ENCODE results near the gene INMT.

The INMT gene

DNA sequence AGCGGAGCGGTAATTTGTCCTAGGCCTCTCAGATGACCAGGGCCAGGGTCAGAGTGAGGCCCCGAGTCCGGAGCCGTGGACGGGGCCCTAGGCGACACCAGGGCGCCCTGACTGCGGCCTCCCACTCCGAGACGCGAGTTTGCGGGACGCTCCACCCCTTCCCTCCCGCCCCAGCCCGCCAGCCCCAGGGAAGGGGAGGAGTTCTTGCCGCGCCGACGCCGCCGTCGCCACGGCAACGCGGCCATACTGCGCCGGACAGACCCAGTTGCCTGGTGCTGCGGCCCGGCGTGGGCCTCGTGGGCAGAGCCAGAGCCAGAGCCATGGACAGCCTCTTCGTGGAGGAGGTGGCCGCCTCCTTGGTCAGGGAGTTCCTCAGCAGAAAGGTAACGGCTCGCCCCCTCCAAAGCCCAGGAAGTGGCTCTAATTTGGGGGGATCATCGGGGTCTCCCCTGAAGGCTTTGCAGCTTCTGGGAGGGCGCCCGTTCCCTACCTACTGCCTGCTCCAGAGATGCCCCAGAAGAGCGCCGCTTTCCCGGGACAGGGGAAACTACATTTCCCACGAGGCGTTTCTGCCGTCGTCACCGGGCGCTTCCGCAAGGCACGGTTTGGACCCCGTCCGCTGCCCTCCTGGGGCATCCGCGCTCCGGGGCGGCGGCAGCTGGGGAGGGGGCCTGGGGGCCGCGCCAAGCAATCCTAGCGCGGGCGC is 19.4 kb downstream of the INMT start, which contains the start of gene MINDY4:
MINDY4 (plus strand) TSS at position 244 of the 706 bp plus-strand sequence; CDS start at position 321, 77 bp downstream.
- Histone ChIP-seq H3K36me3 (replicated peaks in 1 of 2; ENCODE audit: control insufficient read depth in 2 of 2, insufficient read depth in 2 of 2, low read length in 2 of 2) (no peaks in the 10 kb centered on the region), H3K14ac (ENCODE audit: low read length) (no peak within 1 kb of the TSS), H3K9me3 (replicated peaks in 1 of 2; ENCODE audit: control insufficient read depth in 2 of 2, insufficient read depth in 1 of 2, low read depth in 1 of 2, low read length in 2 of 2) (no peaks in the 10 kb centered on the region), H2BK12ac (ENCODE audit: low read length) (no peak within 1 kb of the TSS), H3K4ac (ENCODE audit: low read length) (no peak within 1 kb of the TSS), H2AFZ (ENCODE audit: low read length) (peak within 1 kb of the TSS; percentile 99), H3K4me2 (ENCODE audit: insufficient read depth, low read length, poor library complexity, severe bottlenecking) (peak within 1 kb of the TSS; percentile 80), H3K27ac (replicated peaks; ENCODE audit: low read length) (peak within 1 kb of the TSS; percentile 62), H2AK5ac (ENCODE audit: low read depth, low read length) (peak within 1 kb of the TSS; percentile 29), H3K4me1 (ENCODE audit: control insufficient read depth in 2 of 2, insufficient read depth in 1 of 2, low read depth in 1 of 2, low read length in 2 of 2) (peaks cover 0 to 7% of the 10 kb centered on the region in 2 donors), H4K91ac (ENCODE audit: low read depth, low read length, poor library complexity) (no peak within 1 kb of the TSS), H2BK120ac (ENCODE audit: low read depth, low read length) (peak within 1 kb of the TSS; percentile 16), H3K18ac (ENCODE audit: low read length) (peak within 1 kb of the TSS; percentile 95), H2BK15ac (ENCODE audit: low read length) (peak within 1 kb of the TSS; percentile 95), H3K27me3 (ENCODE audit: control insufficient read depth in 3 of 3, insufficient read depth in 3 of 3, low read depth in 1 of 3, low read length in 3 of 3) (peaks cover 0 to 7% (median 0%) of the 10 kb centered on the region in 3 experiments), H3K23ac (ENCODE audit: low read depth, low read length, poor library complexity) (peak within 1 kb of the TSS; percentile 9), H3K4me3 (ENCODE audit: low read length in 2 of 2) (peak within 1 kb of the TSS; percentile 60 to 88), H4K8ac (ENCODE audit: low read depth, low read length) (no peak within 1 kb of the TSS), H2BK5ac (ENCODE audit: low read length) (peak within 1 kb of the TSS; percentile 66), H3K79me1 (ENCODE audit: low read depth, low read length) (no peaks in the 10 kb centered on the region), H3K9ac (ENCODE audit: low read depth, low read length, poor library complexity) (peak within 1 kb of the TSS; percentile 87)
- no CpG with 5 or more reads among the region's 62 CpGs for WGBS, 2 donors (ENCODE audit: extremely low coverage in 2 of 2, insufficient read length in 2 of 2, insufficient replicate concordance in 1 of 2)
- DNase-seq (ENCODE audit: low spot score) = peak; percentile 79

DNA sequence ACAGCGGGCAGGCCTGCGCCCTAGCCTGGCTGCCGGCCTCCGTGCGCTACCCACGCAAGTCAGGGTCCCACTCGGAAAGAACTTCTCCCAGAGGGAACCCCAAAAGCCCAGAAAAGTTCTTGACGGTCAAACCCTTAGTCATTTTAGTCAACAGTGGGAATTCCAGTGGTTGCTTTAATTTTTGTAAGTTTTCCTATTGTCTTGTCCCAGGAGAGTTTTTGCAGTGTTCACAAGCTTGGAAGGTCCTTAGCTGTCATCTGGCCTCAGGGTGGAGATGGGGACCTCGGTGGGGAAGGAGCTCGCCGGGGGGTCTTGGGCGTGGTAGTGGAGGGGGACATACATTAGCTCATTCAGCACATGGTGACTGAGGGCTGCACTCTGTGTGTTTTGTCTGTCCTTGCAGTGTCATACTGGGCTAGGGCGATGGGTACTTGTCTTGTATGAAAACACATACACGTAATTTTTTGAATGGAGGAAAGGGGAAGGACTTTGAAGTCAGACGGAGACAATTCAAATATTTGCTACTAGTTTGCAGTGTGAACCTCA is 20.0 kb downstream of the INMT start:
- H2BK5ac ChIP-seq (ENCODE audit: low read length) = peak overlapping the region; percentile 66
- H2BK12ac ChIP-seq (ENCODE audit: low read length) = no peak overlapping the region
- H3K27ac ChIP-seq (replicated peaks; ENCODE audit: low read length) = no peak overlapping the region
- no CpG with 5 or more reads among the region's 15 CpGs for WGBS, 2 donors (ENCODE audit: extremely low coverage in 2 of 2, insufficient read length in 2 of 2, insufficient replicate concordance in 1 of 2)
- no peak overlapping the region for H3K14ac ChIP-seq (ENCODE audit: low read length)
- no peak overlapping the region for H4K8ac ChIP-seq (ENCODE audit: low read depth, low read length)
- H2BK15ac ChIP-seq (ENCODE audit: low read length) = no peak overlapping the region
- peak overlapping the region; percentile 80 for H3K4me2 ChIP-seq (ENCODE audit: insufficient read depth, low read length, poor library complexity, severe bottlenecking)
- H3K27me3 ChIP-seq (ENCODE audit: control insufficient read depth in 3 of 3, insufficient read depth in 3 of 3, low read depth in 1 of 3, low read length in 3 of 3) = peaks cover 0 to 7% (median 0%) of the 10 kb centered on the region in 3 experiments
- H2AK5ac ChIP-seq (ENCODE audit: low read depth, low read length) = no peak overlapping the region
- no peak overlapping the region for H2BK120ac ChIP-seq (ENCODE audit: low read depth, low read length)
- H3K9ac ChIP-seq (ENCODE audit: low read depth, low read length, poor library complexity) = peak overlapping the region; percentile 87
- H3K4me1 ChIP-seq (ENCODE audit: control insufficient read depth in 2 of 2, insufficient read depth in 1 of 2, low read depth in 1 of 2, low read length in 2 of 2) = peaks cover 0 to 6% of the 10 kb centered on the region in 2 donors
- no peaks in the 10 kb centered on the region for H3K79me1 ChIP-seq (ENCODE audit: low read depth, low read length)
- no peak overlapping the region for H4K91ac ChIP-seq (ENCODE audit: low read depth, low read length, poor library complexity)
- DNase-seq (ENCODE audit: low spot score) = no peak
- H3K4me3 ChIP-seq (ENCODE audit: low read length in 2 of 2) = peak overlapping the region; percentile 60 to 88
- H3K9me3 ChIP-seq (replicated peaks in 1 of 2; ENCODE audit: control insufficient read depth in 2 of 2, insufficient read depth in 1 of 2, low read depth in 1 of 2, low read length in 2 of 2) = no peaks in the 10 kb centered on the region
- no peak overlapping the region for H3K4ac ChIP-seq (ENCODE audit: low read length)
- no peak overlapping the region for H3K23ac ChIP-seq (ENCODE audit: low read depth, low read length, poor library complexity)
- H3K36me3 ChIP-seq (replicated peaks in 1 of 2; ENCODE audit: control insufficient read depth in 2 of 2, insufficient read depth in 2 of 2, low read length in 2 of 2) = no peaks in the 10 kb centered on the region
- H2AFZ ChIP-seq (ENCODE audit: low read length) = peak overlapping the region; percentile 99
- H3K18ac ChIP-seq (ENCODE audit: low read length) = peak overlapping the region; percentile 95

DNA sequence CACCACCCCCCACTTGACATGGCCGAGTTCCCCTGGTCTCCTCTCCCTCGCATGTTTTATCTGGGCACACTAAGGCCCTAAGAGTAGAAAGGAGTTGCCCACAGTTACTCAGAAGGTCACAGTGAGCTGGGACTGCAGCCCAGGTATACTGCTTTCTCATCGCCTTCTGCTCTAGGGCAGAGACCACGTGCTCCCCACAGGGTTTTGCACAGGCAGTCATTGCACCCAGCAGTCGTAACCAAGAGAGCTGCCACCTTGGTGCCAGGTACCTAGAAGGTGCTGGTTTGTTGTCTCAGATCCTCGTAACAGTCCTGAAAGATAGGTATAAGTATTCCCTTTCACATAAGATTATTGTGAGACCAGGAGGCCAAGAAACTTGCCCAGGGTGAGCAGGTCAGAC is 21.0 kb downstream of the INMT start:
- no CpG with 5 or more reads among the region's 6 CpGs for WGBS, 2 donors (ENCODE audit: extremely low coverage in 2 of 2, insufficient read length in 2 of 2, insufficient replicate concordance in 1 of 2)
- Histone ChIP-seq H2BK15ac (ENCODE audit: low read length) (no peak overlapping the region), H3K79me1 (ENCODE audit: low read depth, low read length) (no peaks in the 10 kb centered on the region), H4K8ac (ENCODE audit: low read depth, low read length) (no peak overlapping the region), H3K27me3 (ENCODE audit: control insufficient read depth in 3 of 3, insufficient read depth in 3 of 3, low read depth in 1 of 3, low read length in 3 of 3) (peaks cover 0 to 2% (median 0%) of the 10 kb centered on the region in 3 experiments), H3K9ac (ENCODE audit: low read depth, low read length, poor library complexity) (no peak overlapping the region), H3K18ac (ENCODE audit: low read length) (no peak overlapping the region), H2AFZ (ENCODE audit: low read length) (no peak overlapping the region), H3K14ac (ENCODE audit: low read length) (no peak overlapping the region), H4K91ac (ENCODE audit: low read depth, low read length, poor library complexity) (no peak overlapping the region), H3K4me2 (ENCODE audit: insufficient read depth, low read length, poor library complexity, severe bottlenecking) (no peak overlapping the region), H3K27ac (replicated peaks; ENCODE audit: low read length) (no peak overlapping the region), H2BK12ac (ENCODE audit: low read length) (no peak overlapping the region), H3K4me3 (ENCODE audit: low read length in 2 of 2) (no peak overlapping the region), H2AK5ac (ENCODE audit: low read depth, low read length) (no peak overlapping the region), H3K4me1 (ENCODE audit: control insufficient read depth in 2 of 2, insufficient read depth in 1 of 2, low read depth in 1 of 2, low read length in 2 of 2) (peaks cover 0 to 5% of the 10 kb centered on the region in 2 donors), H2BK120ac (ENCODE audit: low read depth, low read length) (no peak overlapping the region), H3K23ac (ENCODE audit: low read depth, low read length, poor library complexity) (no peak overlapping the region), H3K4ac (ENCODE audit: low read length) (no peak overlapping the region), H3K36me3 (replicated peaks in 1 of 2; ENCODE audit: control insufficient read depth in 2 of 2, insufficient read depth in 2 of 2, low read length in 2 of 2) (no peaks in the 10 kb centered on the region), H2BK5ac (ENCODE audit: low read length) (no peak overlapping the region), H3K9me3 (replicated peaks in 1 of 2; ENCODE audit: control insufficient read depth in 2 of 2, insufficient read depth in 1 of 2, low read depth in 1 of 2, low read length in 2 of 2) (no peaks in the 10 kb centered on the region)
- DNase-seq (ENCODE audit: low spot score) = no peak

DNA sequence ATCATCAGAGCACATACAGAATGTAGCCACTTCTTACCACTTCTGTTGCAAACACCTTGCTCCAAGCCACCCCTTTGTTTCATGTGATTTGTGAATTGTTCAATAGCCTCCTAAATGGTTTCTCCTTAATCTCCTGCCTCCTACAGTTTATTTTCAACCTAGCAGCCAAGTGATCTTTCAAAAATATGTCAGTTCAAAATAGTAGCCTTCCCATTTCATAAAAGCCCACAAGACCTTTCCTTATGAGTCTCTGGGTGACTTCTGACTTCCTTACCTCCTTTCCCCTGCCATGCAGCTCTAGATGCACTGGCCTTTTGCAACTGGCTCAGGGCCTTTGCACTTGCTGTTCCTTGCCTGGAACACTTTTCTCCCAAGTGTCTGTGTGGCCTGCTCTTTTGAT is 24.1 kb downstream of the INMT start:
- Histone ChIP-seq H3K4me1 (ENCODE audit: control insufficient read depth in 2 of 2, insufficient read depth in 1 of 2, low read depth in 1 of 2, low read length in 2 of 2) (peaks cover 0 to 3% of the 10 kb centered on the region in 2 donors), H3K18ac (ENCODE audit: low read length) (no peak overlapping the region), H2AK5ac (ENCODE audit: low read depth, low read length) (no peak overlapping the region), H2BK12ac (ENCODE audit: low read length) (no peak overlapping the region), H3K27me3 (ENCODE audit: control insufficient read depth in 3 of 3, insufficient read depth in 3 of 3, low read depth in 1 of 3, low read length in 3 of 3) (no peaks in the 10 kb centered on the region), H4K8ac (ENCODE audit: low read depth, low read length) (no peak overlapping the region), H3K27ac (replicated peaks; ENCODE audit: low read length) (no peak overlapping the region), H2BK5ac (ENCODE audit: low read length) (no peak overlapping the region), H3K4me2 (ENCODE audit: insufficient read depth, low read length, poor library complexity, severe bottlenecking) (no peak overlapping the region), H2BK15ac (ENCODE audit: low read length) (no peak overlapping the region), H2BK120ac (ENCODE audit: low read depth, low read length) (no peak overlapping the region), H3K4ac (ENCODE audit: low read length) (no peak overlapping the region), H3K36me3 (replicated peaks in 1 of 2; ENCODE audit: control insufficient read depth in 2 of 2, insufficient read depth in 2 of 2, low read length in 2 of 2) (peaks cover 3 to 13% of the 10 kb centered on the region in 2 donors), H3K9me3 (replicated peaks in 1 of 2; ENCODE audit: control insufficient read depth in 2 of 2, insufficient read depth in 1 of 2, low read depth in 1 of 2, low read length in 2 of 2) (no peaks in the 10 kb centered on the region), H3K9ac (ENCODE audit: low read depth, low read length, poor library complexity) (no peak overlapping the region), H2AFZ (ENCODE audit: low read length) (no peak overlapping the region), H3K14ac (ENCODE audit: low read length) (no peak overlapping the region), H3K79me1 (ENCODE audit: low read depth, low read length) (no peaks in the 10 kb centered on the region), H4K91ac (ENCODE audit: low read depth, low read length, poor library complexity) (no peak overlapping the region), H3K23ac (ENCODE audit: low read depth, low read length, poor library complexity) (no peak overlapping the region), H3K4me3 (ENCODE audit: low read length in 2 of 2) (no peak overlapping the region)
- DNase-seq (ENCODE audit: low spot score) = no peak
